ENCODE results near the gene GLE1.

GLE1 gene

DNA sequence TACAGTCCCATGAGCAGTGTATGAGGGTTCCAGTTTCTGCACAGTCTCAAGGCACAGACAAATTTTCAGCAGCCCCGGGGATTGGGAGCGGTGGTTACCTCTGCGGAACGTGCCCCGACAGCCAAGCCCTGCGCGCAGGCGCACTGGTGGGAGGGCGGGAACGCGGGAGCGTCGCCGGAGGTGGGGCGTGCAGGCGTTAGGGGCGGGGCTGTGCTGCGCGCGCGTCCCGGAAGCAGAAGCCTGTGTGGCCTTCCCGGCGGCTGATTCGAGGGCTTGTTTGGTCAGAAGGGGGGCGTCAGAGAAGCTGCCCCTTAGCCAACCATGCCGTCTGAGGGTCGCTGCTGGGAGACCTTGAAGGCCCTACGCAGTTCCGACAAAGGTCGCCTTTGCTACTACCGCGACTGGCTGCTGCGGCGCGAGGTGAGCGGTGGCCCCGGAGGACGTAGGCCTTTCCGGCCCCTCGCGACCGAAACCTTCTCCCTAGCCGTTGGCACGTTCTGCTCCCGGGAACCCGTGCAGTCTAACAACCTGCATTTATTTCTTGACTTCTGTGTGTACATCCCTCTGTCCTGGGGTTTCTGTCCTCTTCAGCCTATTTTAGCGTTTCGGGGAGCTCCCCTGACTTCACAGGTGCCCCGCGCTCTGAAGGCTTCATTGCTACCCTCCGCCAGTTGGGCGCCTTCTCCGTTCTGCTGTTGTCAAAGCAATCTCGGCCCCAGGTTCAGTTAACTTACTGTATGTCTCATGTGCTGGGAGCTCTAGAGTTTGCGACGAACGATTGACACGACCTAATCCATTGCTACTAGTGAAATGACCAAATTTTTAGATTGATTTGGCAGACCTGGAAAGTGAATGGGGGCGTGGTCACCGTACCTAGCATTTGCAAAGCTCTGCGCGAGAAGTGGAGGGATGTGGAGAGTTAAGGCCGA is at the start of gene GLE1:
GLE1 (plus strand) TSS at position 235 of the 929 bp plus-strand sequence; CDS start at position 322, 87 bp downstream.
- peak; percentile 94 to 95 (median 94) for DNase-seq (ENCODE audit: low read depth in 4 of 4, low spot score in 1 of 4)

DNA sequence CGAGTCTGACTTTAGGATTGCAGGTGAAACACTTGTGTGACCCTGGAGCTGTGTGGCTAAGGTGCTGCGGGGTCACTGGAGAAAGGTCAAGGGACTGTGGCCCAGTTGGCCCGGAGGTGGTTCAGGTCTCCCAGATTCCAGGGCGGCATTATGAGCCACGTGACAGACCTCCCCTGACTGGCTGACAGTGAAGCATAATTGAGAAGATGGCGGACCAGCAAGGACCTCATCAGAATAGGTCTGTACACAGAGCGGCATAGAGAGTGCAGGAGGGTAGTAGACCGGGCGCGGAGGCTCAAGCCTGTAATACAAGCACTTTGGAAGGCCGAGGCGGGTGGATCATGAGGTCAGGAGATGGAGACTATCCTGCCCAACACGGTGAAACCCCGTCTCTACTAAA is 49.5 kb upstream of the GLE1 start:
- no peak for DNase-seq (ENCODE audit: low read depth in 4 of 4, low spot score in 1 of 4)

GRCh38 chr9:128455849-128456612 is 48.5 kb upstream of the GLE1 start, which contains the start of gene ODF2:
TSS of gene ODF2 (plus strand) at chr9:128456006. CDS start at chr9:128456092, 86 bp downstream.
- DNase-seq (ENCODE audit: low read depth in 4 of 4, low spot score in 1 of 4) = peak; percentile 93 to 99 (median 97)

GRCh38 chr9:128456613-128457061 is 47.9 kb upstream of the GLE1 start:
- peak; percentile 11 to 69 (median 50) for DNase-seq (ENCODE audit: low read depth in 4 of 4, low spot score in 1 of 4)

GRCh38 chr9:128457207-128457606 is 47.3 kb upstream of the GLE1 start:
- DNase-seq (ENCODE audit: low read depth in 4 of 4, low spot score in 1 of 4) = no peak

GRCh38 chr9:128459011-128459410 is 45.5 kb upstream of the GLE1 start:
- no peak for DNase-seq (ENCODE audit: low read depth in 4 of 4, low spot score in 1 of 4)

GRCh38 chr9:128469070-128469469 is 35.4 kb upstream of the GLE1 start:
- DNase-seq (ENCODE audit: low read depth in 4 of 4, low spot score in 1 of 4) = no peak

DNA sequence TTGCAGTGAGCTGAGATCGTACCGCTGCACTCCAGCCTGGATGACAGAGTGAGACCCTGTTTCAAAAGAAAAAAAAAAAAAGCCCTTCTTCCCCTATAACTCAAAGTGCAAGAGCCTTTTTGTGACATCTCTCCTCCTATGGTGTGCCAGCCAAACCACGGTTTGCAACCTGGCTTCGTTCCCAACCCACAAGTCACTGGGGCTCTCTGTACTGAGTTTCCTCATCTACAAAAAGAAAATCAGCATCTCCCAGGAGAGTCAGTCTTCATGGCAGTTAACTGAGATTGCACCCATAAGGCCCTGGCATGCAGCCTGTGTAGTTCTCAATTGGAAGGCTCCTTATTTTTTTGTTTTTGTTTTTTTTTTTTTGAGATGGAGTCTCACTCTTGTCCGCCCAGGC is 34.0 kb upstream of the GLE1 start:
- no peak for DNase-seq (ENCODE audit: low read depth in 4 of 4, low spot score in 1 of 4)

DNA sequence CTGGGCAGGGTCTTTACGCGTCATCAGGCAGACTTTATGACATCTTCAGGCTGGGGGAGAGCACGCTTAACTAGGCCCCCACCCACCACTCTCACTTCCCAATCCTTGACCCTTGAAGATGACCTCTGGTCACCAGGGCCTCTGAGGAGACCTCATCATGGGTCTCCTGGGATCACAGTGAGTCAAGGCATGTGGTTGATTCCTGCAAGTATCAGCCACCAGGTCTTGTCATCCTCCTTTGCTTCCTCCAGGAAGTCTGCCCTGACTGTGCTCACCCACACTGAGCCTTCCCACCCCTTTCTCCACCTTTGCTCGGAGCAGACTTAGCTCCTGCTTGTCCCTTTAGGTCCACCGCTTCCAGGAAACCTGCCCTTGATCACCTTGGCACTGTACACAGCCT is 31.4 kb upstream of the GLE1 start:
- DNase-seq (ENCODE audit: low read depth in 4 of 4, low spot score in 1 of 4) = no peak

DNA sequence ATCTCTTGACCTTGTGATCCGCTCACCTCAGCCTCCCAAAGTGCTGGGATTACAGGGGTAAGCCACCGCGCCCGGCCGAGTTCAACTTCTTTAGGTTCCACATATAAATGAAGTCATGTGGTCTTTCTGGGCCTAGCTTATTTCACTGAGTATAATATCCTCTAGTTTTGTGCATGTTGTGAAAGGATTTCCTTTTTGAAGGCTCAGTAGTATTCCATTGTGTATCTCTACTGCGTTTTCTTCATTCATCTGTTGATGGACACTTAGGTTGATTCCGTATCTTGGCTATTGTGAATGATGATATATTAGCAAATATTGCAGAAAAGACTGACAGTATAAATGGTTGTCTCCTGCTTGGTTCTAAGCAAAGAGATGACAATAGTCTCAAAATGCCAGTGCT is 28.7 kb upstream of the GLE1 start:
- DNase-seq (ENCODE audit: low read depth in 4 of 4, low spot score in 1 of 4) = no peak

DNA sequence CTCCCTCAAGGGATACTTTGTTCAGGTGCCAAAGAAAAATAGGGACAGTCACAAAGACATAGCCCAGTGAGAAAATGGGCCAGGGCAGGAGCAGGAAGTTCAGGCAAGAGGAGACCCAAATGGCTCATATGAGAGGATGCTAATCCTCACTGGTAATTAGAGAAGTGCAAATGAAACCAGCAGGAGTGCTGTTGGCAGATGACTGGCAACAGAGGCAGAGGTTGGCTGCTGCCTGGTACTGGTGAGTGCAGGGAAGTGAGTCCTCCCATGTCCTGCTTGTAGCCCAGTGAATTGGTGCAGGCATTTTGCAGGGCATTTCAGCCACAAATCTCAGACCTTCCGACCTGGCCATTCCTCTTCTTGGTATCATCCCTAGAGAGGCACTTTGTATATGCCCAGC is 25.3 kb upstream of the GLE1 start:
- DNase-seq (ENCODE audit: low read depth in 4 of 4, low spot score in 1 of 4) = no peak

DNA sequence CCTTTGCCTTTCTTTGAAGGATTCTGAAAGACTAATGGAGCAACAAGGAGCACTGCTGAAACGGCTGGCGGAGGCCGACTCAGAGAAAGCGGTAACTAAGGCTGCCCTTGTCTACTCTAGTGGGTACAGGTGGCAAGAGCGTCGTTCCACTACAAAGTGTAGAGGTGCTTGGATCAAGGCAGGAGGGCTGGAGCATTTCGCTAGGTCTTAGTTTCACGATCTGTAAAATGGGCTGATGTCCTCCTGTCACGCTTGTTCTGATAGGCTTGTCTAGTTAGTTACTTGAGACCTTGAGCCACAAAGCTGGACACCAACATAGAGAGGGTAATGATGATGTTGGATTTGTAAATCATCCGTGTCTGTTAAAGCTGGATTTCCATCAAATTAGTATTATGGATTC is 23.0 kb upstream of the GLE1 start:
- no peak for DNase-seq (ENCODE audit: low read depth in 4 of 4, low spot score in 1 of 4)

- no peak for DNase-seq (ENCODE audit: low read depth in 4 of 4, low spot score in 1 of 4)
Measured at GRCh38 chr9:128482186-128482585, 22.3 kb upstream of the GLE1 start.

GRCh38 chr9:128484686-128485413 is 19.7 kb upstream of the GLE1 start:
- no peak for DNase-seq (ENCODE audit: low read depth in 4 of 4, low spot score in 1 of 4)

DNA sequence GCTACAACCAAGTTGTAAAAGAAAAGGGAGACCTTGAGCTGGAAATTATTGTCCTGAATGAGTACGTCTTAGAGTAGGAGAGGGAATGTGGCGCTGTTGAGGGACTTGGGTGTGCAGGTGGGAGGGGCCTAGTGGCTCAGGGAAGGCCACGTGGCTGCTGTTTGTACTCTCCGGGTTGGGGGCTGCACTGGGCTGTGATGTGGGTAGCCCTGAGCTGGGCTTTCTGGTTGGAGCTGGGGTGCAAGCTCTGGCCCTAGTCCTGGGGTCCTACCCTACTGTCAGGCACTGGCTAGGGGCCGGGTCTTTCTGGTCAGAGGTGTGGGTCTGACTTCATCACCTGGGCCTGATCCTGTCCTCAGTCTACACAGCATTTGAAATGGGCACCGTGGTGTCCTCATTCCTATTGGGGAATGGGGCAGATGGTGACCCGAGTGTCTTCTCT is 19.1 kb upstream of the GLE1 start:
- no peak for DNase-seq (ENCODE audit: low read depth in 4 of 4, low spot score in 1 of 4)

GRCh38 chr9:128486201-128486600 is 18.3 kb upstream of the GLE1 start:
- no peak for DNase-seq (ENCODE audit: low read depth in 4 of 4, low spot score in 1 of 4)

DNA sequence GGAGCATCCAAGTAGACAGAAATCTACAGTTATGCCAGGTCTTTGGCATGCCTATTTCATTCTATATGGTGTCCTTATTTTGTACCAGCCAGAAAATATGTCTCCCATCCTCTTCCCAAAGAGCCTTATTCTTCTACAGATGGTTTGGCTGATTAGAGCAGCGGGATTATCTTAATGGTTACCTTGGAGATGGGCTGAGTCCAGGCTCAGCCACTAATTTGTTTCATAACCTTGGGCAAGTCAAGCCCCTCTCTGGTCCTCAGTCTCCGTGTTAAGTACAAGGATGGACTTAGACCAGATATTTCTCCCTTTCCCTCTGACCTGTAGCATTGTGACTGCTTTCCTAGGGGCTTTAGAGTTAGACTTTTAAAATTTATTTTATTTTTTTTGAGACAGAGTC is 11.1 kb upstream of the GLE1 start:
- DNase-seq (ENCODE audit: low read depth in 4 of 4, low spot score in 1 of 4) = no peak

DNA sequence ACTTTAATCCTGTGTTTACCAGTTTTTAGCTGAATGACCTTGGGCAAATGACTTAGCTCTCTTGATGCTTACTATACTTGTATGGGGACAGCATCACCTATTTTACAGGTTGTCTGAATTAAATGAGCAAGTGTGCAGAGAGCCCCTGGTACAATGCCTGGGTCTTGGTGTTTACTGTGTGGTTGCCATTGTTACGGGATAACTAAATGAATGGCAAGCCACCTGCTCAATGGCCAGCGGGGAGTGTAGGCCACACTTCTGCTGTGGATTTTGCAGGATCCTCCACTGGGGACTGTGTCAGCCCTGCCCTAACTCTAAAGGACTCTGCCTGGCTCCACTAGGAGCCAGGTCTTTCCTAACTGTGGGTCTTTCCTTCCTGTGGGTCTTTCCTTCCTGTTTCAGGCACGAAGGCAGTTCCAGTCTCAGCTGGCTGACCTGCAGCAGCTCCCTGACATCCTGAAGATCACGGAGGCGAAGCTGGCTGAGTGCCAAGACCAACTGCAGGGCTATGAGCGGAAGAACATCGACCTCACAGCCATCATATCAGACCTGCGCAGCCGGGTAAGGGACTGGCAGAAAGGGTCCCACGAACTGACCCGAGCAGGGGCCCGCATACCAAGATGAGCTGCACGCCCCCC is 10.3 kb upstream of the GLE1 start:
- no peak for DNase-seq (ENCODE audit: low read depth in 4 of 4, low spot score in 1 of 4)

- DNase-seq (ENCODE audit: low read depth in 4 of 4, low spot score in 1 of 4) = no peak
Measured at GRCh38 chr9:128494746-128495129, 9.8 kb upstream of the GLE1 start.

GRCh38 chr9:128495296-128495695 is 9.2 kb upstream of the GLE1 start:
- no peak for DNase-seq (ENCODE audit: low read depth in 4 of 4, low spot score in 1 of 4)
